GM21528 (cell line): ENCODE data around the gene MYF6.
"Not testable (repeated sequence)": the region's sequence is repeated elsewhere in the genome, so short reads cannot be mapped to it uniquely, and the experiment has no call there.

Experiments
- ATAC-seq: cut with Tn5 transposase; IDR thresholded peaks from one replicate; pipeline ENCODE4 v1.9.1; 2021; ENCODE audit warnings: mild to moderate bottlenecking, moderate library complexity; ENCODE audit not compliant: unreplicated experiment, low FRiP score

Gene MYF6

GRCh38 chr12:80707126-80707829 lies at the start of gene MYF6:
Gene MYF6, plus strand, starts transcription at chr12:80707634. Its CDS starts 86 bp downstream, at chr12:80707720.
- no peak for ATAC-seq

GRCh38 chr12:80659512-80660063 lies 47.8 kb upstream of the MYF6 start:
- no peak for ATAC-seq

- ATAC-seq, result no peak
Measured at GRCh38 chr12:80662586-80662985, 44.8 kb upstream of the MYF6 start.

- no peak for ATAC-seq
Measured at GRCh38 chr12:80670214-80670613, 37.2 kb upstream of the MYF6 start.

GRCh38 chr12:80676042-80676636 lies 31.3 kb upstream of the MYF6 start:
- ATAC-seq, result not testable (repeated sequence)

- no peak for ATAC-seq
Measured at GRCh38 chr12:80676856-80677255, 30.6 kb upstream of the MYF6 start.

- no peak for ATAC-seq
Measured at GRCh38 chr12:80677994-80678393, 29.4 kb upstream of the MYF6 start.

GRCh38 chr12:80679346-80680131 lies 27.9 kb upstream of the MYF6 start:
- no peak for ATAC-seq

- peak; percentile 71 for ATAC-seq
Measured at GRCh38 chr12:80681287-80681686, 26.1 kb upstream of the MYF6 start.

- ATAC-seq, result no peak
Measured at GRCh38 chr12:80681786-80682185, 25.6 kb upstream of the MYF6 start.

- no peak for ATAC-seq
Measured at GRCh38 chr12:80684077-80684495, 23.3 kb upstream of the MYF6 start.

GRCh38 chr12:80690090-80690489 lies 17.3 kb upstream of the MYF6 start:
- ATAC-seq, result no peak

- ATAC-seq, result no peak
Measured at GRCh38 chr12:80690513-80690912, 16.9 kb upstream of the MYF6 start.

GRCh38 chr12:80692114-80692513 lies 15.3 kb upstream of the MYF6 start:
- peak; percentile 79 for ATAC-seq

- no peak for ATAC-seq
Measured at GRCh38 chr12:80697270-80697887, 10.1 kb upstream of the MYF6 start.

- ATAC-seq, result no peak
Measured at GRCh38 chr12:80698256-80698655, 9.2 kb upstream of the MYF6 start.

GRCh38 chr12:80698847-80699542 lies 8.4 kb upstream of the MYF6 start:
- ATAC-seq, result no peak

GRCh38 chr12:80700327-80700726 lies 7.1 kb upstream of the MYF6 start:
- no peak for ATAC-seq

GRCh38 chr12:80701388-80701787 lies 6.0 kb upstream of the MYF6 start:
- ATAC-seq, result no peak
